Lung microvascular endothelial cell (primary cell): ENCODE data around the gene UGT3A1. TPM values are rescaled to one million over a fixed set of nuclear protein-coding genes. Genes with fewer than 3 reads are reported as not detected.

Experiments used
- DNase-seq, 2 donors: peaks; one replicate each; pipeline versions ENCODE4 v3.0.0 to v3.0.0-alpha.2; 2010; ENCODE audit warnings: low read depth in 2 of 2
- total RNA-seq: library from RNA; depleted of rRNA; stranded (reverse); fragments of >200 nt; gene quantifications from 2 replicates; pipeline ENCODE4 v1.2.1, GENCODE V29; 2014

UGT3A1 gene
- total RNA-seq, 1 donor from 2014 or later = not detected

- DNase-seq = no peak
Measured at GRCh38 chr5:35908814-35909213, 82.4 kb downstream of the UGT3A1 start.

GRCh38 chr5:35908228-35908627 lies 83.0 kb downstream of the UGT3A1 start:
- DNase-seq = no peak

GRCh38 chr5:35904443-35905132 lies 86.6 kb downstream of the UGT3A1 start:
- no peak for DNase-seq

- no peak for DNase-seq
Measured at GRCh38 chr5:35903631-35904203, 87.5 kb downstream of the UGT3A1 start.

- no peak for DNase-seq
Measured at GRCh38 chr5:35902046-35902672, 89.0 kb downstream of the UGT3A1 start.

Other genes with a start within 250 kb of the UGT3A1 start
- under 0.01 and 1.3 TPM in 2 replicates for gene IL7R, start 134.5 kb downstream of the UGT3A1 start, total RNA-seq
- gene CAPSL, start 52.8 kb downstream of the UGT3A1 start, total RNA-seq = not detected in 2 replicates
- not detected in 2 replicates for gene UGT3A2, start 75.5 kb upstream of the UGT3A1 start, total RNA-seq
- 4.1 and 7.9 TPM in 2 replicates for gene LMBRD2, start 160.5 kb upstream of the UGT3A1 start, total RNA-seq
- 9.7 and 14.2 TPM in 2 replicates for gene SKP2, start 160.7 kb upstream of the UGT3A1 start, total RNA-seq